HG02759 (cell line): ENCODE data around the gene PROB1.
"Not testable (repeated sequence)": the region's sequence is repeated elsewhere in the genome, so short reads cannot be mapped to it uniquely, and the experiment has no call there.

Source experiments
- ATAC-seq: cut with Tn5 transposase; IDR thresholded peaks from one replicate; pipeline ENCODE4 v1.9.1; 2021; ENCODE audit warnings: mild to moderate bottlenecking, moderate library complexity; ENCODE audit not compliant: unreplicated experiment

The PROB1 gene

GRCh38 chr5:139379626-139380449, 15.1 kb downstream of the PROB1 start:
- ATAC-seq = no peak

GRCh38 chr5:139378941-139379361, 16.0 kb downstream of the PROB1 start:
- no peak for ATAC-seq

DNA sequence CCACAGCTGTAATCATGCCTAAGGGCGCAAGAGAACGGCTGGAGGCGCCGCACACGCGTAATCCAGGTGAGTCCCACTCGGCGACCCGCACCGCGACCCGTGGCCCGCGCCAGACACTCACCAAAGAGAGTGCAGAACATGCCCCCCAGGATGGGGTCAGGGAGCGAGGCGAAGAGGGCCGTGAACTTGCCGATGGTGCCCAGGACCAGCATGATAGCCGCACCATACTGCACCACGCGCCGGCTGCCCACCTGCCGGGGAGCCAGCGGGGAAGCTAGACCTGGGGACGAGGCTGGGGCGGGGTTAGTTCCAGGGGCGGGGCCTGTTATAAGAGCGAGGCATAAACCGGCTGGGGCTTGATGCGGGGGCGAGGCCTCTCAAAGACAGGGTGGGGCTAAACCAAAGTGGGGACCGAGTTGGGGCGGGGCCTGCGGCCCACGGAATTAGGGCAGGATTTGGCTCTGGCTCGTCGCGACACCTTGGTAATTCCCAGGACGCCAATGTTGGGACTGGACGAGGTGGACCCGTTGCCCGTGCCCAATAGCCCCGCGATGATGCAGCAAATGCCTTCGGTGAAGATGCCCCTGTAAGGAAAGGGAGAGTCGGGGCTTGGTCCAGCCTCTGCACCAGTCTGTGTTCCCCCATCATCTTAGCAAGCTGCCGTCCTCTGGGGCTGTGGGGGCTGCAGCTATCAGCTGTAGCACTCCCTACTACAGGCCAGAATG, 16.6 kb downstream of the PROB1 start:
- no peak for ATAC-seq

GRCh38 chr5:139377226-139377625, 17.7 kb downstream of the PROB1 start:
- no peak for ATAC-seq

GRCh38 chr5:139376364-139376763, 18.5 kb downstream of the PROB1 start:
- ATAC-seq = no peak

DNA sequence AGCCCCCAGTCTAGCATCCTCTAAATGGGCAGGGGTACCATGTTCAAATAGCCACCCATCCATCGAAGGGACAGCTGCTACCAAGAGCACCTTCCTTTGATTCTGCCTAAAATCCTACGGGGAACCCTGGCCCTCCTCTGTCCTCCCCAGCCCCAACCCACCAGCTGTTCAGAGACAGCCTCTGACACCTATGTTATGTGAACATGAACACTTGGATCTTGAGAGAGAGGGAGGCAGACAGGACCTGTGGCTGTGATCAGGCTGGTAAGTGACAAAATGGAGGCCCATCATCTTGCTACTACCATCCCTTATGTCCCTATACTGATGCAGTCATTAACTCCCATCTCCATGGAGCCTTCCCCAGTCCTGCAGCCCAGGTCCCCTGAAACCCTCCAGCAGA, 20.0 kb downstream of the PROB1 start:
- no peak for ATAC-seq

DNA sequence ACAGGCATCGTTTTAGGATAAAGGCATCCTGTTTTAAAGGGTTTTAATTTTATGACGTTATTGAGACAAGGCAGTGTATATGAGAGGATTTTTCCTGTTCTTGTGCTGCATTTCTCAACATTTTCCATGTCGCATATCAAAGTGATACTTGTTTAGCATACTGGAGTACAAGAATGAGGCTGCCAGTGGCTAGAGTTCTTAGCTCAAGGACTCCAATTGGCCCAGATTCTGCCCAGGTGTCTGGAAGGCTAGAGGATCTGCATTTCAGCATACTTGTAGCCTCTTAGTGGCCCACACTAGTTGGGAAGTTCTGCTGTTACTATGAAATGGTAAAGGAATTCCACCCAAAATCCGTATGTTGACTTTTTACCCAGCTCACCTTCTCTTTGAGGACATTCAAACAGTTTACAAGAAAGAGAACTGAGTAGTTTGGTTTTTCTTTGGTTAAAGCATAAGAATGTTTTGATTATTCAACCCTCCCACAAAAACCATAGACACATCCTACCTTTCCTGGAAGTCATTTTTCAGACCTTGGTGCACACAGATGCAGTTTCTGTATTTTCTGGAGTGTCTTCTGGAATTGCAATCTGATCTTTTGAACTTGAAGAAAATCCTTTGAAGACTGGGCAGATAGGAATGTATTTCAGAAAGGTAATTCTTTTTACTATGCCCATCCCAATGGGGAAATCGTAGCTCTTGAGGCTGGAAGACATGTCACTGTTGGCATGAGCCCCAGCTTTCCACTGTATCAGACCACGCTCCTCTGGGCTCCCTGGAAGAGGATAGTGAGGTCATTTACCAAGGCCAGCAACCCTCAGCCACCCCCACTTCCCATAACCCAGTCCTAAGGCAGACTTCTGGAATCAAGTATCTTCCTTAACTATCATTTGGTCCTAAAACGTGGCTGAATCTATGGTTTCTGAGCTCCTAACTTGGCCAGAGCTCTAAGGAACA, 23.1 kb downstream of the PROB1 start:
- ATAC-seq = no peak

DNA sequence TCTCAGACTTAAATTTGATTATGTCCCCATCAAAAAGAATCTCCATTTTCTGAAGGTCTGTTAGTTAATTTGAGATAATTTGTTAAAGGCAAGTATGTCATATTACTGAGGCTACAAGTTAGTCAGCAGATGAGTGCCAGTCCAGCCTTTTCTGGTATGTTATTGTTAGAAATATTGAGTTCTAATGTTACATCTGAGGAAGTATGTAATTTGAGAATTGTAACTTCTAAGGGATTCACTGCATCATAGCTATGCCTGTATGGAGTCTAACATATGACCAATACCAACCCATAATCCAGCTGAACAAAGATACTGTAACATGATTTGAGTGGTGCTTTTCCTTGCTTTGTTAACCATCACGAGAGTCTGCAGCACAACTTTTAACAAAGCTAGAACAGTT, 25.7 kb downstream of the PROB1 start:
- ATAC-seq = no peak

DNA sequence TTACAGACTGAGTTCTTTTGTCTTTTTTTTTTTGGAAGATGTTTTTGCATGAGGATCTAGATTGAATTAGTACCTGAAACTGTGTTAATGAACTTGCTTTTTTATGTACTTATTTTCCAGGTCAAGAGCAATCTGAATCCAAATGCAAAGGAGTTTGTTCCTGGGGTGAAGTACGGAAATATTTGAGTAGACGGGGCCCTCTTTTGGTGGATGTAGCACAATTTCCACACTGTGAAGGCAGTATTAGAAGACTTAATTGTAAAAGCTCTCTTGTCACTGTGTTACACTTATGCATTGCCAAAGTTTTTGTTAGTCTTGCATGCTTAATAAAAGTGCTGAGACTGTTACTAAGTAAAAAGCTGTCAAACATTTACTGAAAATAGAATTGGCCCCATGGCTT, 26.3 kb downstream of the PROB1 start:
- ATAC-seq = no peak

DNA sequence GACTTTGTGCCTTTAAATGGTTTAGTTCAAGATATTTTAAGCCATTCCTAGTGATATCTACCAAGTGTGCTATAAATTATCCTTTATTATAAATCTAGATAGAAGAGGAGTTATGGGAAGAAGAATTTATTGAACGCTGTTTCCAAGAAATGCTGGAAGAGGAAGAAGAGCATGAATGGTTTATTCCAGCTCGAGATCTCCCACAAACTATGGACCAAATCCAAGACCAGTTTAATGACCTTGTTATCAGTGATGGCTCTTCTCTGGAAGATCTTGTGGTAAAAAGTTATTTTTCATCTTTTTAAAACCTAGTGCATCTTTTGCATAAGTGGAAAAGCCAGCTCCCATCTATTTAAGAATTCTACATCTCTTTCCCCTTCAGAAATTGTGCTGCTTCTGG, 30.4 kb downstream of the PROB1 start:
- ATAC-seq = no peak

DNA sequence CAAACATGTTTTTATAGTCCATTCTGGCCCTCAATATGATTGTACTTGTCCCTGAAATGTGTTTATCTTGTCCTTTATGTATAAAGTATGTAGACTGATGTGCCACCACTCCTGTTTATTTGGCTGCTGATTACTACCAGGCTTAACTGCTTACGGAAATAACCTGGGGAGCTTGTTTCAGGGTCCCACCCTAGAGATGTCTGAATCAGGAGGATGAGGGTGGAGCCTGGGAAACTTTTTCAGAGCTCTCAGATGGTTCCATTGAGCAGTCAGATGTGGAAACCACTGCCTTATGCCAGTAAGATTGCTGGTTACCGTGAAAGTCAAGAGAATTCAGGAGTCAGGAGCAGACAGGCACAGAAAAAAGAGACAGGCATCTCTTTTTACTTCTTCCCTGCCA, 31.0 kb downstream of the PROB1 start:
- ATAC-seq = no peak

DNA sequence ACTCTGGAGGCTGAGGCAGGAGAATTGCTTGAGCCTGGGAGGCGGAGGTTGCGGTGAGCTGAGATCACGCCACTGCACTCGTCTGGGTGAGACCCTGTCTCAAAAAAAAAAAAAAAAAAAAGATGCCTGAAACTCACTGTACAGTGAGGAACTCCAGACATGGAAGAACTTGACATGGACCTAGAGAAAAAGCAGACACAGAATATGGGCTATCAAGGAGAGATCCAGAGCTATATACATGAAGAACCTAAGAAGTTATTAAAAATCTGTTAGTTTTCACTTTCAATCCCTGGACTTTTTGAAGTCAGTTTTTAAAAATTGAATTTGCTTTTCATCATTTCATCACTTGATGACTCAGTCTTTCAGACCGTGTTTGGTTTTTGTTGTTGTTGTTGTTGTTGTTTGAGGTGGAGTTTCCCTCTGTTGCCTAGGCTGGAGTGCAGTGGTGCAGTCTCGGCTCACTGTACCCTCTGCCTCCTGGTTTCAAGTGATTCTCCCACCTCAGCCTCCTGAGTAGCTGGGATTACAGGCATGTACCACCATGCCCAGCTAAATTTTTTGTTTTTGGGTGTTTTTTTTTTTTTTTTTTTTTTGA, 33.0 kb downstream of the PROB1 start:
- ATAC-seq = no peak

DNA sequence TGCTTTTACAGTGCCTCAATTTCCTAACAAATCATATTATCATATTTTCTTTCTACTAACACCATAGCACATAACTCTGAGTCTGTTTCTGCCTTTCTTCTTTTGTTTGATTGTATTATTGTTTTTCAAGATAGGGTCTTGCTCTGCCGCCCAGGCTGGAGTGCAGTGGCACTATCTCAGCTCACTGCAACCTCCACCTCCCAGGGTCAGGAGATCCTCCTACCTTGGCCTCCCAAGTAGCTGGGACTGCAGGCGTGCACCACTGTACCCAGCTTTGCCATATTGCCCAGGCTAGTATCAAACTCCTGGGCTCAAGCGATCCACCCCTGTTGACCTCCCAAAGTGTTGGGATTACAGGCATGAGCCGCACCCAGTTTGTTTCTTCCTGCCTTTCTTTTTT, 34.5 kb downstream of the PROB1 start:
- ATAC-seq = no peak

DNA sequence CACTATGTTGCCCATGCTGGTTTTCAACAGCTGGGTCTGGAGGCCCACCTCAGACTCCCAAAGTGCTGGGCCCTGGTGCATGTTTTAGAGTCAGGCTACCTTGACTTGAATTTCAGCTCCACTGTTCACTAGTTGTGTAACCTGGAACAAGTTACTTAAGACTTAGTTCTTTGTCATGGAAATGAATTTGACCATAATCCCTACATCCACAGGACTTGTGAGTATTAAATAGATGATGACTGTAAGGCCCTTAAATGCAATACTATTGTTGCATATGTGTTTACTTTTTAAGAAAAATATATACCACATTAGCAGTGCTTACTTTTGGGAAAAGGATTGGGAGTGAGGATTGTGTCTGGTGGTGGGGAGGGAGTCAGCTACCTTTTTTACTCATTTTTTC, 36.8 kb downstream of the PROB1 start:
- no peak for ATAC-seq

DNA sequence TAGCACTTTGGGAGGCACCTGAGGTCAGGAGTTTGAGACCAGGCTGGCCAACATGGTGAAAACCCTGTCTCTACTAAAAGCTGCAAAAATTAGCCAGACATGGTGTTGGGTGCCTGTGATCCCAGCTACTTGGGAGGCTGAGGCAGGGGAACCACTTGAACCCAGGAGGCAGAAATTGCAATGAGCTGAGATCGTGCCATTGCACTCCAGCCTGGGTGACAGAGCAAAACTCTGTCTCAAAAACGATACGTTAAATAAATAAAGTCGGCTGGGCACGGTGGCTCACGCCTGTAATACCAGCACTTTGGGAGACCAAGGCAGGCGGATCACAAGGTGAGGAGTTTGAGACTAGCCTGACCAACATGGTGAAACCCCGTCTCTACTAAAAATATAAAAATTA, 39.0 kb downstream of the PROB1 start:
- not testable (repeated sequence) for ATAC-seq

- ATAC-seq = no peak
Measured at GRCh38 chr5:139354186-139354585, 40.7 kb downstream of the PROB1 start.

GRCh38 chr5:139347863-139348262, 47.0 kb downstream of the PROB1 start:
- not testable (repeated sequence) for ATAC-seq

- ATAC-seq = not testable (repeated sequence)
Measured at GRCh38 chr5:139345442-139345841, 49.5 kb downstream of the PROB1 start.

- ATAC-seq = no peak
Measured at GRCh38 chr5:139344177-139344576, 50.7 kb downstream of the PROB1 start.

DNA sequence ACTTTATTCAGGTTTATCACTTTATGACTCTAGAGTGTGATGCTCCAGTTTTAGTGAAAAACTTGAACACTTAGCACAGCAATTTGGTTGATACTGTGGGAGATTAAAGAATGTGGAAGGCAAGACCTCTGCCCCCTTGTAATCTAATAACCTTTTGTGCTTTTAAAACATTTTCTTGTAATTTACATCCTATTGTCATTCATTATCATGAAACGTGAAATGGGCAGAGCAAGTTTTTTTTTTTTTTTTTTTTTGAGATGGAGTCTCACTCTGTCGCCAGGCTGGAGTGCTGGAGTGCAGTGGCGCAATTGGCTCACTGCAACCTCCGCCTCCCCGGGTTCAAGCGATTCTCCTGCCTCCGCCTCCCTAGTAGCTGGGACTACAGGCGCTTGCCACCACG, 51.4 kb downstream of the PROB1 start:
- ATAC-seq = no peak

- peak; percentile 57 for ATAC-seq
Measured at GRCh38 chr5:139342423-139342723, 52.5 kb downstream of the PROB1 start.
